AG04450 (cell line): ENCODE data around the gene CDH4. TPM values are rescaled to one million over a fixed set of nuclear protein-coding genes. Genes with fewer than 3 reads are reported as not detected.

Experiments used
- CTCF ChIA-PET: fragments of 300-600, 350-600 bp; formaldehyde crosslinking; extraction: SDS; loops from one replicate; lab custom pipeline; 2022; ENCODE audit warnings: antibody characterized with exemption, inconsistent platforms; lab: Charles Lee
- POLR2A ChIA-PET: fragments of 350-600 bp; formaldehyde crosslinking; extraction: SDS; loops from one replicate; lab custom pipeline; 2021; ENCODE audit warnings: antibody characterized with exemption, inconsistent platforms; lab: Yijun Ruan, JAX
- DNase-seq: peaks from one replicate; pipeline ENCODE4 v3.0.0-alpha.2; 2011; ENCODE audit warnings: low read depth, low spot score
- H3K27ac ChIP-seq: one replicate; pipeline ENCODE4 v1.5.1; 2012; ENCODE audit warnings: low read depth, low read length, control low read depth
- H3K27me3 ChIP-seq: one replicate; pipeline ENCODE4 v1.6.0; 2012; ENCODE audit warnings: low read length; ENCODE audit not compliant: control insufficient read depth, insufficient read depth
- H3K4me3 ChIP-seq: 2 replicates; pipeline ENCODE4 v1.5.1; 2011; ENCODE audit warnings: mild to moderate bottlenecking, low read depth, low read length, control low read depth
- H3K9me3 ChIP-seq: 2 replicates; pipeline ENCODE4 v1.5.1; 2012; ENCODE audit warnings: low read length; ENCODE audit not compliant: control insufficient read depth, insufficient read depth
- CTCF ChIP-seq: IDR thresholded peaks from 2 replicates; pipeline ENCODE4 v1.5.1; 2011; ENCODE audit warnings: low read depth, low read length, control low read depth, inconsistent platforms
- polyA plus RNA-seq: library from polyadenylated mRNA; depleted of rRNA; stranded (reverse); fragments of >200 nt; gene quantifications from 2 replicates; pipeline ENCODE4 v1.2.3, GENCODE V29; 2011

The CDH4 gene
- polyA plus RNA-seq, 1 experiment, result 1.6 TPM

- TF ChIP-seq CTCF, result no peak
- no peaks in the 10 kb centered on the region; the same call in 1 of the 2 replicates for H3K9me3 ChIP-seq
- ChIA-PET POLR2A (no interaction called here), CTCF (no interaction called here)
- H3K4me3 ChIP-seq, result no peak overlapping the region
- no peaks in the 10 kb centered on the region for H3K27me3 ChIP-seq
- no peak for DNase-seq
- no peak overlapping the region for H3K27ac ChIP-seq
Observed at GRCh38 chr20:61762886-61763739, 511.1 kb downstream of the CDH4 start.

- DNase-seq, result no peak
- CTCF ChIA-PET, result no interaction called here
- H3K27ac ChIP-seq, result no peak overlapping the region
- no peak for TF ChIP-seq CTCF
- no peaks in the 10 kb centered on the region for H3K27me3 ChIP-seq
- POLR2A ChIA-PET, result no interaction called here
- no peaks in the 10 kb centered on the region; the same call in 1 of the 2 replicates for H3K9me3 ChIP-seq
- H3K4me3 ChIP-seq, result no peak overlapping the region
Observed at GRCh38 chr20:61763740-61764400, 511.8 kb downstream of the CDH4 start.

DNA sequence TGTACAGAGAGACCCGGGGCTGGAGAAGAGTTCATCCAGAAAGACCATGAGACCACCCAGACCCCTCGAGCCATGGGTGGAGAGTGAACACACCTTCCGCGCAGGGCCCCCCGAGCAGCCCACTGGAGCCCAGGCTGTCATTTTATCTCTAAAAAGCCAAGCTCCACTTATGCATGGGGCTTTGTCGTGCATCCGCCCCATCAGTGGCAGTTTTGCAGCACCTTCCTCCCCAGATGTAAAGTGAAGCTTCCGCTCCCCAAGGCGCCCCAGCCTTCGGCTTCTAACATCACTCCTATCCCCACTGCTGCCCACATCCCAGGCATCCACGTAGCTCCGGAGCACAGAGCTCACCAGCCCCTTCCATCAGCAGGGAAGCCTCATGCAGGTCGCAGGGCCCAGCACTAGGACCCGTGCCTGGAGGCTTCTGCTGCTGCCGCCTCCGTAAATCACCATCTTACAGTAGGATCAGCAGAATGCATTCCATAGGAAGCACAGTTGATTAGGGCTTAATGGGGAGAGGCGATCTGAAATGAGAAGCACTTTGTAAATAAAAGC, 512.5 kb downstream of the CDH4 start:
- H3K27me3 ChIP-seq, result no peaks in the 10 kb centered on the region
- no peak for DNase-seq
- no peaks in the 10 kb centered on the region; the same call in 1 of the 2 replicates for H3K9me3 ChIP-seq
- POLR2A ChIA-PET, result no interaction called here
- no peak overlapping the region for H3K4me3 ChIP-seq
- no peak overlapping the region for H3K27ac ChIP-seq
- TF ChIP-seq CTCF, result no peak
- CTCF ChIA-PET, result no interaction called here

DNA sequence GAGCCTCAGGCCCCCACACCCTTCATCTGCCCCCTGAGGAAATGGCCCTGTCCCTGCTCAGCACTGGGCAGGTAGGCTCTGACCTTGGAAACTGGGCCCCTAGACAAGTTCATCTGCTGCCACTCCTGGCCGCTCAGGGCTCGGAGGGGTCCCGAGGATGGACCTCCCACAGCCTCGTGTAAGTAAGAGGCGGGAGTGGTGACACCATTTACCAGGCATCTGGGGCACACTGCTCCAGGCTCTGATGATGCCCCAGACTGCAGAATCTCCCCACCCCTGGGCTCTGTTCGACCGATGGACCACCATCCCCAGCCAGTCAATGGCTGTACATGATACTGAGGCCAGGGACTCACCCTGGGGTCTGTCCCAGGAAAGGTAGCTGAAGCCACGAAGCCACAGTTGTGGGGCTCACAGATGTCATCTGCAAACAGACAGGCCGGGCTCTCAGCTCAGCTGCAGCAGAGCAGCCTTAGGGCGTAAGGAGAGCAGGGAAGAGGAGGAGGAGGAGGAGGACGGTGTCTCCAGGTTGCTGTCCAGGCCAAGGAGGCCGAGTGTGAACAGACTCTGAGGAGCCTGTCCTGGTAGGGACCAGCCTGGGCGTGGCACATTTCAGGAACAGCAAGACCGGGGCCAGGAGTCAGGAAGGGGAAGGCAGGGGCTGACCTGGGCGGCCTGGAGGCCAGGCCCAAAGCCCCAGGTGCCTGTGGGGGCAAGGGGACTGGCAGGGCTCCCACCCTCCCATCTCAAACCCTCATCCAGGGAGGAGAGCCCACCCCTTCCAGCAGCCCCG, 513.2 kb downstream of the CDH4 start:
- no peak for DNase-seq
- no peak overlapping the region for H3K4me3 ChIP-seq
- CTCF ChIA-PET, result no interaction called here
- no peaks in the 10 kb centered on the region; the same call in 1 of the 2 replicates for H3K9me3 ChIP-seq
- H3K27me3 ChIP-seq, result no peaks in the 10 kb centered on the region
- H3K27ac ChIP-seq, result no peak overlapping the region
- no peak for TF ChIP-seq CTCF
- POLR2A ChIA-PET, result no interaction called here
